HG03460 (cell line): ENCODE data around the gene KIN.
"Not testable (repeated sequence)": the region's sequence is repeated elsewhere in the genome, so short reads cannot be mapped to it uniquely, and the experiment has no call there.

ENCODE experiments used
- ATAC-seq: cut with Tn5 transposase; IDR thresholded peaks from one replicate; pipeline ENCODE4 v1.9.1; 2021; ENCODE audit not compliant: unreplicated experiment

Gene KIN, protein sequence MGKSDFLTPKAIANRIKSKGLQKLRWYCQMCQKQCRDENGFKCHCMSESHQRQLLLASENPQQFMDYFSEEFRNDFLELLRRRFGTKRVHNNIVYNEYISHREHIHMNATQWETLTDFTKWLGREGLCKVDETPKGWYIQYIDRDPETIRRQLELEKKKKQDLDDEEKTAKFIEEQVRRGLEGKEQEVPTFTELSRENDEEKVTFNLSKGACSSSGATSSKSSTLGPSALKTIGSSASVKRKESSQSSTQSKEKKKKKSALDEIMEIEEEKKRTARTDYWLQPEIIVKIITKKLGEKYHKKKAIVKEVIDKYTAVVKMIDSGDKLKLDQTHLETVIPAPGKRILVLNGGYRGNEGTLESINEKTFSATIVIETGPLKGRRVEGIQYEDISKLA

DNA sequence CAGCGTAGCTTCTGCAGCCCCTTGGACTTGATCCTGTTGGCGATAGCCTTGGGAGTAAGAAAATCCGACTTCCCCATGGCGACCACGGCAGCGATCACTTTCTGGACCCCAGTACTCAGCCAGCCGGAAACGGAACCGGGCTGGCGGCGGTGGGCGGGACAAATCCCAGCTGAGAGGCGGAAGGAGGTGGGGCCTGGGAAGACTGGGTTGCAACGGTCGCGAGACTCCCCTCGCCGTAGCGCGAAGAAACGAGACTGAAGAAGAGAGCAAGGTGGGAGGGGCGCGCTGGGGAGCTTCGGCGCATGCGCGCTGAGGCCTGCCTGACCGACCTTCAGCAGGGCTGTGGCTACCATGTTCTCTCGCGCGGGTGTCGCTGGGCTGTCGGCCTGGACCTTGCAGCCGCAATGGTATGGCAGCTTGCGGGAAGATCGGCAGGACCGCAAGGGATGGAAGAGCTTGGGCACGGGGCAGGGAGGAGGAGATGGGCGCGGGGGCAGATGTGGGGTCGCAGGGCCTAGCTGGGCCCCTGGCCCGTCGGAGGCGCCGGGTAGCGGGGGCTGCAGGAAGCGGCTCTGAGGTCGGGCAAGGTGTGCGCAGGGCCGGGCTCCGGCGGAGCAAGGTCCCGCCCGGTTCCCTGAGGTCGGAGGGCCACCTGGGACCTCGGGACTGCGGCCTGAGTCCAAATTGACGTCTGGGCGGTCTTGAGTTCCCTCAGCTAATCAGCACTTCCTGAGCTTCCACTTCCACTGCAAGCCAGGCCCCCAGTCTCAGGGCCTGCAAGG lies at the start of gene KIN, which contains the start of gene ATP5F1C:
Gene KIN (minus strand): TSS at position 137 of the 782 bp plus-strand sequence. CDS start 60 bp downstream, at position 77.
Gene ATP5F1C (plus strand): TSS at position 321 of the 782 bp plus-strand sequence. CDS start 31 bp downstream, at position 352.
- ATAC-seq = peak; percentile 95

DNA sequence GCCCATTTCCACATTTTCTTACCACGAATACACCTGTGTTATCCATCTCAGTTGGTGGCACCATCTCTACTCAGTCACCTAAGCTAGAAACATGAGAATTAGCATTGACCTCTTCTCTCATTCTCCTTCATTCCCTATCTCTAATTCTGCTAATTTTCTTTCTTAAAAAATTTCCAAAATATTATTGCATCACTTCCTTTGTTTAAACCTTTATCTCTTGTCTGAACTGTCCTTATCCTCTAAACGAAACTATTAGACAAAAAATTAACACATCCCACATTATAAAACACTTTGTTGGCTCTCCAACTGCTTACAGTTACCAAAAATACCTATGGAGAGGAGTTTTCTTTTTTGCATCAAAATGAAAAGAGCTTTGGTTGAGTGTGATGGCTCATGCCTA lies 48.8 kb upstream of the KIN start:
- ATAC-seq = no peak

DNA sequence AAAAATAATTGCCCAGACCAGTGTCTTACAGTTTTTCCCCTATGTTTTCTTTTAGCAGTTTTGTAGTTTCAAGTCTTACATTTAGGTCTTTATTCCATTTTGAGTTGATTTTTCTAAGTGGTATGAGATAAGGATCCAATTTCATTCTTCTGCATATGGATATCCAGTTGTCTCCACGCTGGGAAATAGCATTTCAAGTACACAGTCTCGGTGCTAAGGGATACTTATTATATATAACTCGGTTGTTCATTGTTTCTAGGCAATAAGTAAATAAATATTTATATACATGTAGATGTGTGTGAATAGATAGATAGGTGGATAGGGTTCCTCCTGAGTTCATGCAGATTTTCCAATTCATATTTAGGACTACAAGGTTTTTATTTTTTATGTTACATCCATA lies 46.5 kb upstream of the KIN start:
- no peak for ATAC-seq

DNA sequence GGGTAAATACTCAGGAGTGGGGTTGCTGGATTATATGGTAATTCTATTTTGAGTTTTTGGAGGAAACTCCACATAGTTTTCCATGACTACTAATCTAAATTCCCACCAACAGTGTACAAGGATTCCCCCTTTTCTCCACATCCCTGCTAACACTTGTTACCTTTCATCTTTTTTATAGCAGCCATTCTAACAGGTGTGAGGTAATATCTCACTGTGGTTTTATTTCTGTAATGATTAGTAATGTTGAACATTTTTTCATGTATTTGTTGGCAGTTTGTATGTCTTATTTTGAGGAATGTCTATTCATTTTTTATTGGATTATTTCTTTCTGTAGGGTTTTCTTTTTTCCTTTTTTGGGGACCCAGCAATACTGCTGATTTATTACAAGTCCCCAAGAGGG lies 45.4 kb upstream of the KIN start:
- ATAC-seq = no peak

DNA sequence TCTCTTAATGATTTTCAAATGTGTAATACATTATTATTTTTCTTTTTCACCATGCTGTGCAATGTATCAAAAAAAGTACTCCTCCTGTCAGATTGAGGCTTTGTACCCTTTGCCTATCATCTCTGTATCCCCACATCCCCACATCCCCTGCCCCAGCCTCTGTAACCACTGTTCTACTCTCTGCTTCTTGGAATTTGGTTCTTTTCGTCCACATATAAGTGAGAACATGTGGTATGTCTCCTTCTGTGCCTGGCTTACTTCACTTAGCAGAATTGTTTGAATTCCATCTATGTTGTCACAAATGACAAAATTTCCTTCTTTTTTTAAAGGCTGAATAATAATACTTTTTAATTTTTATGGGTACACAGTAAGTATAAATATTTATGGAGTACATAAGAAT lies 44.3 kb upstream of the KIN start:
- ATAC-seq = no peak

DNA sequence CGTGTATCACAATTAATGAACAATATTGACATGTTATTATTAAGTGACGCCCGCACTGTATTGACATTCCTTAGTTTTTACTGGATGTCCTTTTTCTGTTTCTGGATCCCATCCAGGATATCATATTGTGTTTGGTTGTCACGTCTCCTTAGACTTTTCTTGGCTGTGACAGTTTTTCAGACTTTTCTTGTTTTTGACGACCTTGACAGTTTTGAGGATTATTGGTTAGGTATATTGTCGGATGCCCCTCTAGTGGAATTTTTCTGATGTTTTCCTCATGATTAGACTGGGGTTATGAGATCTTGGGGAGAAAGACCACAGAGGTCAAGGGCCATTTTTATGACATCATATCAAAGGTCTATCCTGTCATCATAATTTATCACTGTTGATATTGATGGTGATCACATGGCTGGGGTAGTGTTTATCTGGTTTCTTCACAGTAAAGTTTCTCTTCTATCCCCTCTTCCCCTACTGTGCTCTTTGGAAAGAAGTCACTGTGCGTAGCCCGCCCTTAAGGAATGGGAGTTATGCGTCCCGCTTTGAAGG lies 41.6 kb upstream of the KIN start:
- ATAC-seq = no peak

DNA sequence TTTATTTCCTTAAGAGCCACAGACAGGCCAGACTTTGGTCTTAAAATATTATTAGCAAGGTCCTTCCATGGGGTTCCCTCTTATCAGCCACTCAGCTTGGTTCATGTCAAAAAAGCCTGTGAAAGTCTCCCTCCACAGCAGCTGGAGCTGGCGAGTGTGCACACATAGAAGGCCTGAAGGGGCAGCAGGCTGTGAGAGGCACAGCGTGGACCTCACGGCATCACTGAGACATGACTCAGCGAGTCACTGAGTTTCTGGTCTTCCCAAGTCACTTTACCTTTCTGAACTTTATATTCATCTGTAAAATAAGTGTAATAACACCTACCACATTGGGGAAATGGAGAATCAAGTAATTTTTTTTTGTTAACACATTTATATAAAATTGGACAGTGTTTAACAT lies 39.2 kb upstream of the KIN start:
- no peak for ATAC-seq

DNA sequence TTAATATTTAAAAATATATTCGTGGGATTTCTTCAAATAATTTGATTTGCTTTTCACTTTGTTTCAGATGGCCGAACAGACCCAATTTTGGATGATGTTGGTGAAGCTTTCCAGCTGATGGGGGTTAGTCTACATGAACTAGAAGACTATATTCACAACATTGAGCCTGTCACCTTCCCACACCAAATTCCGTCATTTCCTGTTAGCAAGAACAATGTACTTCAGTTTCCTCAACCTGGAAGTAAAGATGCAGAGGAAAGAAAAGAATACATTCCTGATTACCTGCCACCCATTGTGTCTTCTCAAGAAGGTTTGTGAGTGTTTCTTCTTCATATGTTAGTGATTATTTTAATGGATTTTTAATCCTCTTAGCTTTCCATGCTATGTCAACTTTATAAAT lies 36.5 kb upstream of the KIN start:
- ATAC-seq = no peak

DNA sequence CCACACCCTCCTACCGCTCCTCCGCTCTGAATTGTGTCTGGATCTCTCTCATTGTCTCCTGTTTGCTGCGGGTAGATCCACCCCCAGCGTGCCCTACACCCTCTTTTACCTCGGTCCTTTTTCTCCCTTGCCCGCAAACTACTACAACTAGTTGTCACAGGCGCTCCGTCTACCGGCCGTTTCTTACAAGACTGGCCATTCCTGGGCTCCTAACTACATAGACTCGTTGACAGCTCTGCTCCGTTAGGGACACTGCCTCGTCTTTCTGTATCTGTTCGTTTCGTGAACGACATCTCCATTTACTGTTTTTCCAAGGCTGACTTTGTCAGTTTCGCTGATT lies 31.3 kb upstream of the KIN start:
- peak; percentile 47 for ATAC-seq

DNA sequence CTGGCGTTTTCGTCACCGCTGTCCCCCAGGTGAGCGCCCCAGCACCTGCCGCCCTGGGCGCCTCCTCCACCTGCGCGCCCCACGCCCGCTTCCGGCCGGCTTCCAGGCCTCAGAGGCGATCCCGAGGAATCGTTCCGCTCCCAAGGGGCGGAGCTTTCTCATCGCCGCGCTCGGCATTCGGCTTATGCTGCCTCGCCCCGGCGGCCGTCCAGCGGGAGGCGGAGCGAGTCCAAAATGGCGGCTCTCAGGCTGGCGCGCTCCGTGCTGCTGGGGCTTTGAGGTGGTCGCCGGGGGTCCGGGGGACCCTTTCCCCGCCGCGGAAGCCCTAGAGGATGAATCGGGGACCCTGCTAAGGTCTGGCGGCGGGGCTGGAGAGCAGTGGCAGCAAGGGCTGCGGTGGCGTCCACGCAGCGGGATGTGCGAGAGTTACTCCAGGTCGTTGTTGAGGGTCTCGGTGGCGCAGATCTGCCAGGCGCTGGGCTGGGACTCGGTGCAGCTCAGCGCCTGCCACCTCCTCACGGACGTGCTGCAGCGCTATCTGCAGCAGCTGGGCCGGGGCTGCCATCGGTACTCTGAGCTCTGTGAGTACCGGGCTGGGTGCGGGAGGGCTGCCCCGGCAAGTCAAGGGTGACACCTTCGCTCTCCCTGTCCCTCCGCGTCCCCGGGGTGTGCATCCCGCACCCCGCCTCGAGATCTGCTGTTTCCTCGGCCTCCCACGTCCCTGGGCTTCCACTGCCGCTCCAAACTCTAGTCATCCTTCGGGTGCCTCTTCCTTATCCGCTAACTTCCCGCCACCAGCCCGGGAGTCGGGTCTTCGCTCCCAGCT lies 30.7 kb upstream of the KIN start, which contains the start of gene TAF3:
Gene TAF3 (plus strand): TSS at position 211 of the 826 bp plus-strand sequence. CDS start 205 bp downstream, at position 416.
- peak; percentile 84 for ATAC-seq

DNA sequence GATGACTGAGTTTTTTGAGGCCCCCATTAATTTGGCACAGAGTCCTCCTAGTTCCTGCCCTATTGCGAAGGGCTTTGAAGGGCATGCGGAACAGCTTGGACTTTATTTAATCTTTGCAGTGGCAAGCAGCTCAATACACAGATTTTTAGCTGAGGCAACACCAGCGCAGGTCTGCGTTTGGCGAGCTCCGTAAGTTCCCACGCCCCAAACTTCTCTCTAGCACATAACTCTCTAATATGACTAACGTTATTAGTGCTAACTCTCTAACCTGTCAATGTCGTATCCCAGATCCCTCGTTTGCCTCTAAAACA lies 30.1 kb upstream of the KIN start:
- no peak for ATAC-seq

DNA sequence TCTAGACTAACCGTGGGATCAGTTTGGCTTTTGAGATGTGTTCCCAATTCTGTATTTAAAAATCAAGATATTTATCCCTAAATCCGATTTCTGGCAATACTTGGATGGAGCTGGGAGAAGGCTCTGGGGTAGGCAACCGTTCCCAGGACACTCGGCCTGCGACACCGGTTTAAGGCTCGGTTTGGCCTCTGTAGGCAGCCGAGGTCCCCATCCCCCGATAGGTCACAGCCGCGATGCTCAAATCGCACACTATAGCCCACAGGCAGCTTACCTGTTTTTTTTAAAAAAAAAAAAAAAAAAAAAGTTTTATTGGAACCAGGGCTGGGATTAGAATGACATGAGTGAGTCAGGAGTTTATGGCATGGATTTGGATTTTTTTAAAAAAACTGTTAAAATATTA lies 29.8 kb upstream of the KIN start:
- no peak for ATAC-seq

DNA sequence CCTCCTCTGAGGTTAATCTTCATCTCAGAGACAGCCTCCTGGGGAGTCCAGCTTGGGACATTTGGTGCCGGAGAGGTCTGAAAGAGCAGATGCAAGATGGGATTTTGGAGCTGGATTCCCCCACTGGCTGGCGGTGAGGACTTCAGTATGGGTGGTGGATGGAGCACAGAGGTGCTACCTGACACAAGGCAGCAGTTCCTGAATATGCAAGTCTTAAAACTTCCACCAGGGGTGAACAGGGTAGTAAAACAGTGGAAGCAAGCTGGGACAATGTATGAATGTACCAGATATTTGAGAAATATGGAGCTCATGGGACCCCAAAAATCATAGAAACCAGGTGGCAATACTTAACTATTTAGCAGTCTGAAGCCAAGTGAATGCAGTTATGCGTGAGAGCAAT lies 25.7 kb upstream of the KIN start:
- ATAC-seq = no peak

DNA sequence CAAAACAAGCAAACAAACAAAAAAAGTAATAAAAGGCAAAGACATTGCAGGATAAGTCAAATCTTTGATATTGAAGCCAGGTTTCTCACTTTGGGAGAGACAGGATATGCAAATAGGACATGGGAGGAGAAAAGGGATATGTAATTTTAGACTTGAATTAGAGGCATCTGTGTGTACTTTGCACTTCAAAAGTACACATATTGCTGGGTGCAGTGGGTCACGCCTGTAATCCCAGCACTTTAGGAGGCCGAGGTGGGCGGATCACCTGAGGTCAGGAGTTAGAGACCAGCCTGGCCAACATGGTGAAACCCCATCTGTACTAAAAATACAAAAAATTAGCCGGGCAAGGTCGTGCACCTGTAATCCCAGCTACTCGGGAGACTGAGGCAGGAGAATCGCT lies 23.9 kb upstream of the KIN start:
- ATAC-seq = not testable (repeated sequence)

DNA sequence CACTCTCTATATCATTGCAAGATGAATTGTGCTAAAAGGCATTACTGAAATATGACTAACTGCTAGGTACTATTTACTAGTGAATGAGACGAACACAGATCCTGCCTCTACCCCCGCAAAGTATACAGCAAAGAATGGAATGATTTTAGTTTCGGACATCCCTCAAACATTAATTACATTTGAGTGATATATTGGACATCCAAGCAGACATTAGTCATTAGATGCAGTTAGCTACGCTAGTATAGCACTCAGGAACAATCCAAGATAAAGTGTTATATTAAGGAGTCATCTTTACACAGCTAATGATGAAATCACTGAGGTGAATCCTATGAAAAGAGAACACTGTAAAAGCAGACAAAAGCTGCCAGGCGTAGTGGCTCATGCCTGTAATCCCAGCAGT lies 23.2 kb upstream of the KIN start:
- ATAC-seq = no peak

DNA sequence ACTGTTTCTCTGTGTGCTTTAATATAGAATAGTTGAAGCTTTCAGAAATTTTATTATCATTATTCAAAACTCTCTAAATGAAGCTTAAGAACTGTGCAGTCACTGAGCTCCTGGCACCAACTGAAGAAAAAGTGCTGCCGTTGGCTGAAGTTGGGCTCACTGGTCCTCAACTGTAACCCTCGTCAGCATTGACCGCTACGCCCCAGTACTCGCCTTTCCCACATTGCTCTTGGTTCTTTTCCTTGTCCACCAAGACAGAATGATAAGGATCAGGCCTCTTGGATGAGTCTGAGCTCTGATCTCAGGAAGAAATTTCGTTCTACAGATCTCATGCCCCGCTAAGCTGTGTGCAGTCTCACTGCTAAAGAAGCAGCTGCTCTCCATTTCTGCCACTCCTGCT lies 22.6 kb upstream of the KIN start:
- ATAC-seq = no peak

DNA sequence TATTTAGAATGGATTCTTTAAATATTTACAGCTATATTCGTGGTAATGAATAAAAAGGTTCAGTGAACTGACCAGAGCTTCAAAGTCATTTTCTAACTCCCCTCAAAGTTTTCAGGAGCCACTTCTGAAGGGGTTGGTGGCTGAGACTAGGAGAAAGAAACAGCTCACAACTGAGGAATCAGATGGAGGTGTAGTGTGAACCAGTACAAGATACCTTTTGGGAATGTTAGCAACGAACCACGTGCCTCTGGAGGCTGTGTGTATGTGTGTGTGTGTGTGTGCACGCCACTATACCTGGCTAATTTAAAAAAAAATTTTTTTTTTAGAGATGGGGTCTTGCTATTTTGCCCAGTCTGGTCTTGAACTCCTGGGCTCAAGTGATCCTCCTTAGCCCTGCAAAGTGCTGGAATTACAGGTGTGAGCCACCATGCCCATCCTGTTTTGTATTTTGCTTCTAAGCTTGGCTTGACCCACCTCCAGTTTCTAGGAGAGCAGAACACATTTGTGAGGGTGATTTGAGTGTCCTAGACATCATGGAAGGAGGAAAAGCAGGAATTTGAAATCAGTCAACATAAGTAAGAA lies 21.0 kb upstream of the KIN start:
- ATAC-seq = no peak

DNA sequence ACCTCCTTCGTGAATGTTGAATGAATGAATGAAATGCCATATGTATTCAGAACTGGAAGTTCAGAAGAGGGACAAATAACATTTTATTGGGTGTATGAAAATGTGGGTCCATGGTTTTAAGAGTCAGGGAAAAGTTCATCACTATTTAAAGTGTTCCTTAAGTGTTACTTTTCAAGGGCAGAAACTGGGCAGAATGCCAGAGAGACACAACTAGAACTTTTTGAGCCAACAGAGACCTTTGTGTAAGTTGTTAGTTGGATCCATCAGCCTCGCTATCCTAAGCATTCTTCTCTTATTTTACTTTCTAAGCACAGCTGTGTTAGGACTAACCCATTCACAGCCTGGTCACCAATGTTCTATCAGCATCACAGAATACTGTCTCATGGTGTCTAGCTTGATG lies 16.9 kb upstream of the KIN start:
- no peak for ATAC-seq

DNA sequence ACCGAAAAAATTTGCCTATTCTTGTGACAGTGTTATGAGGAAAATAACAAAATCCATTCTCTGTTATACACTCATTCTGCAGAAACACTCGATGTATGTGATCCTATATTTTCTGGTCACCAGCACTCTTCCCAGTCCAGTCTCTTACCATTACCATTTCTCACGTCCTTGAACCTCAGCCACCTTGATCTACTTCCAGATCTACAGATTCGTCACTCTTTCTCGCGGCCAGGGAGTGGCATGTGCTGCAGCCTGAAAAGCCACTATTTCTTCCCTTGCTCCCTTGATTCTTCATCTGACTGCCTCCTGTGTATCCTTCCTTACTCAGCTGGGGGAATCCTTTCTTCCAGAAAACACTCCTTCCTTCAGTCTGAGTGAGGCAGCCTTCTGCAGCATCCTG lies 16.4 kb upstream of the KIN start:
- no peak for ATAC-seq

DNA sequence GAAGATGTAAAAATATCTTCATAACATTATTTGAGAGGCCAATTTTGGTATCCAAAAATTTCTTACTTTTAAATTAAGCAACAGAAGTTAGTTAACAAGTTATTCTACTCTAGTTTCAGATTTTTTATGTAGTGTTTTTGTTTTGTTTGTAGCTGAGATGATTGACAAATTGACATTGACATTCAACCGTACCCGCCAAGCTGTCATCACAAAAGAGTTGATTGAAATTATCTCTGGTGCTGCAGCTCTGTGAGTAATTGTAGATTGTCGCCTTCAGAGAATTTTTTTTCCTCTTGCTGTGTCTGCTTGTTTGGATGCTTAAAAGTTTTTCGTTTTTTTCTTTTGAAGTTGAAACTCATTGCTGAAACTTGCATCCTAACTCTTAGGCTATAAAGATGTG lies 14.8 kb upstream of the KIN start:
- no peak for ATAC-seq

DNA sequence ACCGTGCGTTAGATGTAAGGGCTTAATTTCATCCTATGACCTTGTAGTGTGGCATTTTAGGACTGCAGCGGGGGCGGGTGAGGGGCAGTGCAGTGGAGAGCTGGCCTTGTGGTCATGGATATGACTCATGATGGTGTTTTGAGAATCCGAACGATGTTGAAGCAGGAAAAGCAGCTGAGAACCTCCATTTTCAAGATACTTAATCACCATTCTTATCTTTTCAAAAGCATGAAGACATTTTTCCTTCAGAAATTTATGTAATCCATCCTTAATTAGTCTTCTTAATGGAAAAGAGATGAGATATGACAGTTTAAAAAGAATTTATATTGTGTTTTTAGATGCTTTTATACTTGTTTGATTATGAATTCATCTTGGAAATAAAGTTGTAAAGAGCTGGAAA lies 9.8 kb upstream of the KIN start:
- ATAC-seq = no peak
